Gastroesophageal sphincter (tissue), 4 donors: ENCODE measurements around the gene AGAP3. TPM values are rescaled to one million over a fixed set of nuclear protein-coding genes. Genes with fewer than 3 reads are reported as not detected.

Experiments
- ATAC-seq: fragments of 150-250 bp; one replicate; pipeline ENCODE4 v1.9.1; 2016; ENCODE audit warnings: mild to moderate bottlenecking, moderate library complexity
- H3K27ac ChIP-seq, 4 donors: fragments of 200-600 bp; sonication (generic) in 3 of 4; 1 replicate in 3 of 4; 2 replicates in 1 of 4; pipeline ENCODE4 v1.5.1; 2016 to 2019
- H3K27me3 ChIP-seq: fragments of 200-600 bp; sonication (generic); one replicate; pipeline ENCODE4 v1.5.1; 2019
- H3K36me3 ChIP-seq, 2 donors: fragments of 200-600 bp; sonication (generic); one replicate each; pipeline ENCODE4 v1.5.1; 2019; ENCODE audit warnings: control low read depth in 1 of 2
- H3K4me1 ChIP-seq, 3 donors: fragments of 200-600 bp; sonication (generic); 1 replicate in 2 of 3; 2 replicates in 1 of 3; pipeline ENCODE4 v1.5.1; 2016 to 2019; ENCODE audit warnings: control low read depth in 2 of 3
- H3K4me3 ChIP-seq, 2 donors: fragments of 200-600 bp; sonication (generic); one replicate each; pipeline ENCODE4 v1.5.1; 2019; ENCODE audit warnings: mild to moderate bottlenecking in 1 of 2, moderate library complexity in 1 of 2
- H3K9me3 ChIP-seq, 3 donors: fragments of 200-600 bp; sonication (generic); one replicate each; pipeline ENCODE4 v1.5.1; 2017 to 2019; ENCODE audit warnings: control low read depth in 2 of 3
- CTCF ChIP-seq, 4 experiments: fragments of 200-600 bp in 2 of 4; fragments of 450-650 bp in 2 of 4; sonication (generic) in 1 of 4; IDR thresholded peaks; one replicate each; pipeline ENCODE4 v1.5.1; 2017 to 2019; ENCODE audit warnings: antibody characterized with exemption in 4 of 4, mild to moderate bottlenecking in 2 of 4, moderate library complexity in 2 of 4
- EP300 ChIP-seq: sonication (generic); formaldehyde crosslinking; IDR thresholded peaks from one replicate; pipeline ENCODE4 v1.6.1; 2017; ENCODE audit warnings: antibody characterized with exemption, mild to moderate bottlenecking
- POLR2A ChIP-seq, 2 donors: fragments of 450-650 bp; IDR thresholded peaks; one replicate each; pipeline ENCODE4 v1.6.1; 2017; ENCODE audit warnings: antibody characterized with exemption in 2 of 2, mild to moderate bottlenecking in 2 of 2, moderate library complexity in 1 of 2
- POLR2AphosphoS5 ChIP-seq: sonication (generic); formaldehyde crosslinking; IDR thresholded peaks from one replicate; pipeline ENCODE4 v1.6.1; 2017; ENCODE audit warnings: antibody characterized with exemption
- WGBS, 2 donors: methylation state at CpG; one replicate each; pipeline ENCODE4 v1.1.5; 2018; ENCODE audit warnings: low coverage in 1 of 2; 5-methylcytosine and 5-hydroxymethylcytosine counted together
- total RNA-seq, 4 donors: library from RNA; depleted of rRNA; stranded (reverse); fragments of >200 nt; gene quantifications; one replicate each; pipeline ENCODE4 v1.1.0, GENCODE V29; 2016

Gene AGAP3
- total RNA-seq, 4 donors from 2014 or later: 36.3 to 68.2 (median 55.7) TPM

GRCh38 chr7:151115121-151115835 is 29.0 kb downstream of the AGAP3 start:
- Histone ChIP-seq H3K4me3 (peak overlapping the region in 1 of 2 donors; percentile 40), H3K36me3 (peaks cover 0 to 34% of the 10 kb centered on the region in 2 donors), H3K27me3 (no peaks in the 10 kb centered on the region), H3K4me1 (peaks cover 0 to 45% (median 16%) of the 10 kb centered on the region in 3 donors), H3K9me3 (no peaks in the 10 kb centered on the region), H3K27ac (peak overlapping the region in 1 of 4 donors; percentile 15)
- peak; percentile 56 for ATAC-seq
- TF ChIP-seq EP300: no peak
- WGBS, 2 donors: 0% methylated on average over 7 of the region's 114 CpGs; no CpG with 5 or more reads in 1 of the 2 donors

- Histone ChIP-seq H3K27ac (peak overlapping the region in 1 of 4 donors; percentile 15), H3K36me3 (peaks cover 0 to 40% of the 10 kb centered on the region in 2 donors), H3K9me3 (no peaks in the 10 kb centered on the region), H3K4me3 (peak overlapping the region in 1 of 2 donors; percentile 40), H3K27me3 (no peaks in the 10 kb centered on the region), H3K4me1 (peaks cover 0 to 38% (median 10%) of the 10 kb centered on the region in 3 donors)
- TF ChIP-seq POLR2AphosphoS5: no peak
- TF ChIP-seq CTCF (IDR thresholded peaks at IDR 0.05): no peak
- TF ChIP-seq POLR2A (IDR thresholded peaks at IDR 0.05): no peak
- TF ChIP-seq EP300: no peak
- WGBS, 2 donors: 90% methylated on average over 2 of the region's 14 CpGs; no CpG with 5 or more reads in 1 of the 2 donors
- no peak for ATAC-seq
Observed at GRCh38 chr7:151115836-151116418, 29.7 kb downstream of the AGAP3 start.

- H3K9me3 ChIP-seq: no peaks in the 10 kb centered on the region
- peaks cover 0 to 31% (median 7%) of the 10 kb centered on the region in 3 donors for H3K4me1 ChIP-seq
- WGBS, 2 donors: 91 to 100% methylated on average over 1 to 8 of the region's 27 CpGs
- no peak for ATAC-seq
- H3K36me3 ChIP-seq: peaks cover 0 to 49% of the 10 kb centered on the region in 2 donors
- no peak overlapping the region for H3K27ac ChIP-seq
- no peak for TF ChIP-seq EP300
- TF ChIP-seq POLR2A (IDR thresholded peaks at IDR 0.05): no peak
- TF ChIP-seq CTCF (IDR thresholded peaks at IDR 0.05): no peak
- TF ChIP-seq POLR2AphosphoS5: no peak
- H3K27me3 ChIP-seq: no peaks in the 10 kb centered on the region
- H3K4me3 ChIP-seq: no peak overlapping the region
Observed at GRCh38 chr7:151116603-151117440, 30.5 kb downstream of the AGAP3 start.

GRCh38 chr7:151117565-151117964 is 31.3 kb downstream of the AGAP3 start:
- Histone ChIP-seq H3K9me3 (no peaks in the 10 kb centered on the region), H3K36me3 (peaks cover 0 to 56% of the 10 kb centered on the region in 2 donors), H3K4me3 (no peak overlapping the region), H3K27me3 (no peaks in the 10 kb centered on the region), H3K27ac (no peak overlapping the region), H3K4me1 (peaks cover 0 to 31% (median 7%) of the 10 kb centered on the region in 3 donors)
- no peak for ATAC-seq
- 89 to 100% methylated on average over 2 to 3 of the region's 12 CpGs for WGBS, 2 donors
- TF ChIP-seq CTCF (IDR thresholded peaks at IDR 0.05) (no peak), POLR2AphosphoS5 (no peak), POLR2A (IDR thresholded peaks at IDR 0.05) (no peak), EP300 (no peak)
